Mesendoderm (in vitro differentiated cells): ENCODE data around the gene CBLN2. TPM values are rescaled to one million over a fixed set of nuclear protein-coding genes. Genes with fewer than 3 reads are reported as not detected.

ENCODE experiments used
- DNase-seq: peaks from one replicate; pipeline ENCODE4 v3.0.0; 2013
- H2AK5ac ChIP-seq: 2 replicates; pipeline ENCODE4 v1.6.1; 2013; ENCODE audit warnings: low read length, inconsistent platforms
- H2BK120ac ChIP-seq: 2 replicates; pipeline ENCODE4 v1.6.1; 2013; ENCODE audit warnings: low read depth, mild to moderate bottlenecking, low read length, moderate library complexity, mixed read lengths
- H2BK15ac ChIP-seq: replicated peaks from 2 replicates; pipeline ENCODE4 v1.6.1; 2013; ENCODE audit warnings: low read depth, mild to moderate bottlenecking, moderate library complexity
- H2BK5ac ChIP-seq: 2 replicates; pipeline ENCODE4 v1.6.1; 2013; ENCODE audit warnings: low read length, inconsistent platforms
- H3K18ac ChIP-seq: 2 replicates; pipeline ENCODE4 v1.6.1; 2013; ENCODE audit warnings: mild to moderate bottlenecking, low read length, mixed read lengths
- H3K23ac ChIP-seq: one replicate; pipeline ENCODE4 v1.6.1; 2013; ENCODE audit warnings: low read length
- H3K27ac ChIP-seq: 2 replicates; pipeline ENCODE4 v1.5.1; 2013; ENCODE audit warnings: low read depth, mild to moderate bottlenecking, inconsistent platforms, low read length, moderate library complexity
- H3K27me3 ChIP-seq: 2 replicates; pipeline ENCODE4 v1.6.1; 2013; ENCODE audit warnings: low read length, control low read depth, mild to moderate bottlenecking, inconsistent platforms; ENCODE audit not compliant: insufficient read depth, poor library complexity
- H3K36me3 ChIP-seq: 2 replicates; pipeline ENCODE4 v1.6.1; 2013; ENCODE audit warnings: low read length, inconsistent platforms; ENCODE audit not compliant: control insufficient read depth, insufficient read depth
- H3K4ac ChIP-seq: one replicate; pipeline ENCODE4 v1.6.1; 2013; ENCODE audit warnings: low read depth, mild to moderate bottlenecking, low read length, moderate library complexity
- H3K4me1 ChIP-seq: 2 replicates; pipeline ENCODE4 v1.6.1; 2013; ENCODE audit warnings: low read depth, low read length, inconsistent platforms; ENCODE audit not compliant: control insufficient read depth
- H3K4me2 ChIP-seq: 2 replicates; pipeline ENCODE4 v1.6.1; 2013; ENCODE audit warnings: low read length
- H3K4me3 ChIP-seq: 2 replicates; pipeline ENCODE4 v1.5.1; 2013; ENCODE audit warnings: mild to moderate bottlenecking, low read length
- H3K56ac ChIP-seq: one replicate; pipeline ENCODE4 v1.6.1; 2013; ENCODE audit warnings: low read length
- H3K79me1 ChIP-seq: 2 replicates; pipeline ENCODE4 v1.6.1; 2013; ENCODE audit warnings: low read length, inconsistent platforms
- H3K79me2 ChIP-seq: 2 replicates; pipeline ENCODE4 v1.6.1; 2013; ENCODE audit warnings: mild to moderate bottlenecking, low read length; ENCODE audit not compliant: control insufficient read depth, insufficient read depth
- H3K9ac ChIP-seq: 2 replicates; pipeline ENCODE4 v1.6.1; 2013; ENCODE audit warnings: low read length, inconsistent platforms
- H4K5ac ChIP-seq: one replicate; pipeline ENCODE4 v1.6.1; 2013; ENCODE audit warnings: low read length
- H4K8ac ChIP-seq: one replicate; pipeline ENCODE4 v1.6.1; 2013; ENCODE audit warnings: low read depth, mild to moderate bottlenecking, control low read depth, low read length, moderate library complexity
- WGBS: extraction: QIAGEN DNeasy Blood & Tissue Kit; methylation state at CpG from one replicate; pipeline ENCODE4 v1.1.7; 2013; ENCODE audit warnings: low lambda C conversion rate, missing lambda C conversion rate; ENCODE audit not compliant: insufficient coverage; ENCODE audit errors: extremely low coverage; 5-methylcytosine and 5-hydroxymethylcytosine counted together
- polyA plus RNA-seq, 2 experiments: library from polyadenylated mRNA; stranded (reverse); fragments of 200-250 nt; gene quantifications; one replicate each; pipeline ENCODE4 v1.2.3, GENCODE V29; 2013

The CBLN2 gene
- polyA plus RNA-seq (2013, experiment 1 of 2) = not detected
- polyA plus RNA-seq (2013, experiment 2 of 2) = not detected

- peak; percentile 72 for DNase-seq
- Histone ChIP-seq H3K27me3 (peaks cover 31% of the 10 kb centered on the region), H3K4ac (no peak within 1 kb of the TSS), H2BK5ac (no peak within 1 kb of the TSS), H3K23ac (no peak within 1 kb of the TSS), H2AK5ac (no peak within 1 kb of the TSS), H3K79me2 (no peaks in the 10 kb centered on the region), H3K4me1 (no peaks in the 10 kb centered on the region), H4K8ac (no peak within 1 kb of the TSS), H2BK15ac (no peak within 1 kb of the TSS), H3K4me3 (no peak within 1 kb of the TSS), H3K4me2 (peak within 1 kb of the TSS; percentile 42), H2BK120ac (no peak within 1 kb of the TSS), H4K5ac (no peak within 1 kb of the TSS), H3K79me1 (no peaks in the 10 kb centered on the region), H3K36me3 (no peaks in the 10 kb centered on the region), H3K27ac (no peak within 1 kb of the TSS), H3K9ac (no peak within 1 kb of the TSS), H3K18ac (no peak within 1 kb of the TSS), H3K56ac (peak within 1 kb of the TSS; percentile 34)
- WGBS = no CpG with 5 or more reads among the region's 44 CpGs
Observed at GRCh38 chr18:72544092-72544886, at the start of gene CBLN2. Gene CBLN2 (minus strand): TSS chr18:72544342. CDS start chr18:72542160, 2,182 bp downstream.

GRCh38 chr18:72588360-72588759 lies 44.2 kb upstream of the CBLN2 start:
- no peak overlapping the region for H2BK15ac ChIP-seq
- no peak overlapping the region for H4K5ac ChIP-seq
- H3K56ac ChIP-seq = no peak overlapping the region
- no peak overlapping the region for H3K4ac ChIP-seq
- H3K9ac ChIP-seq = no peak overlapping the region
- H3K79me2 ChIP-seq = no peaks in the 10 kb centered on the region
- H3K4me1 ChIP-seq = peaks cover 4% of the 10 kb centered on the region
- peak overlapping the region; percentile 25 for H2BK5ac ChIP-seq
- peak; percentile 18 for DNase-seq
- H3K18ac ChIP-seq = no peak overlapping the region
- H2BK120ac ChIP-seq = no peak overlapping the region
- no peak overlapping the region for H3K4me3 ChIP-seq
- H3K4me2 ChIP-seq = no peak overlapping the region
- WGBS = no CpG with 5 or more reads among the region's 5 CpGs
- no peaks in the 10 kb centered on the region for H3K36me3 ChIP-seq
- H3K23ac ChIP-seq = no peak overlapping the region
- H2AK5ac ChIP-seq = no peak overlapping the region
- no peak overlapping the region for H4K8ac ChIP-seq
- no peak overlapping the region for H3K27ac ChIP-seq
- H3K27me3 ChIP-seq = no peaks in the 10 kb centered on the region
- no peaks in the 10 kb centered on the region for H3K79me1 ChIP-seq

GRCh38 chr18:72584787-72585186 lies 40.6 kb upstream of the CBLN2 start:
- no peak overlapping the region for H3K4me2 ChIP-seq
- no CpG with 5 or more reads among the region's 3 CpGs for WGBS
- H3K4me1 ChIP-seq = peaks cover 4% of the 10 kb centered on the region
- no peak overlapping the region for H3K56ac ChIP-seq
- no peaks in the 10 kb centered on the region for H3K27me3 ChIP-seq
- no peak overlapping the region for H3K4me3 ChIP-seq
- H4K8ac ChIP-seq = no peak overlapping the region
- no peak overlapping the region for H3K27ac ChIP-seq
- DNase-seq = no peak
- H2BK120ac ChIP-seq = no peak overlapping the region
- H3K79me2 ChIP-seq = no peaks in the 10 kb centered on the region
- no peak overlapping the region for H3K4ac ChIP-seq
- H3K18ac ChIP-seq = no peak overlapping the region
- peak overlapping the region; percentile 69 for H3K23ac ChIP-seq
- no peaks in the 10 kb centered on the region for H3K79me1 ChIP-seq
- H2AK5ac ChIP-seq = no peak overlapping the region
- H3K36me3 ChIP-seq = no peaks in the 10 kb centered on the region
- no peak overlapping the region for H4K5ac ChIP-seq
- no peak overlapping the region for H2BK5ac ChIP-seq
- no peak overlapping the region for H2BK15ac ChIP-seq
- H3K9ac ChIP-seq = no peak overlapping the region

- H3K79me2 ChIP-seq = no peaks in the 10 kb centered on the region
- no peak overlapping the region for H3K4me3 ChIP-seq
- H3K23ac ChIP-seq = no peak overlapping the region
- no peak overlapping the region for H2BK5ac ChIP-seq
- H4K8ac ChIP-seq = no peak overlapping the region
- H3K4me2 ChIP-seq = no peak overlapping the region
- no peak overlapping the region for H3K4ac ChIP-seq
- H3K18ac ChIP-seq = no peak overlapping the region
- H3K9ac ChIP-seq = no peak overlapping the region
- H3K4me1 ChIP-seq = no peaks in the 10 kb centered on the region
- no peak overlapping the region for H2BK120ac ChIP-seq
- WGBS = no CpG with 5 or more reads among the region's 3 CpGs
- H3K27ac ChIP-seq = no peak overlapping the region
- H3K79me1 ChIP-seq = no peaks in the 10 kb centered on the region
- no peak overlapping the region for H3K56ac ChIP-seq
- H2AK5ac ChIP-seq = no peak overlapping the region
- no peaks in the 10 kb centered on the region for H3K36me3 ChIP-seq
- H2BK15ac ChIP-seq = no peak overlapping the region
- H4K5ac ChIP-seq = no peak overlapping the region
- H3K27me3 ChIP-seq = no peaks in the 10 kb centered on the region
- no peak for DNase-seq
Observed at GRCh38 chr18:72581976-72582375, 37.8 kb upstream of the CBLN2 start.

- H3K4me1 ChIP-seq = no peaks in the 10 kb centered on the region
- no peak overlapping the region for H3K56ac ChIP-seq
- no peaks in the 10 kb centered on the region for H3K79me1 ChIP-seq
- H3K79me2 ChIP-seq = no peaks in the 10 kb centered on the region
- no peak overlapping the region for H3K9ac ChIP-seq
- H3K4me3 ChIP-seq = no peak overlapping the region
- H4K5ac ChIP-seq = no peak overlapping the region
- H4K8ac ChIP-seq = no peak overlapping the region
- no peaks in the 10 kb centered on the region for H3K27me3 ChIP-seq
- H2BK120ac ChIP-seq = no peak overlapping the region
- H3K23ac ChIP-seq = no peak overlapping the region
- no peak for DNase-seq
- no peaks in the 10 kb centered on the region for H3K36me3 ChIP-seq
- H3K4me2 ChIP-seq = no peak overlapping the region
- H3K27ac ChIP-seq = no peak overlapping the region
- no peak overlapping the region for H3K4ac ChIP-seq
- H3K18ac ChIP-seq = no peak overlapping the region
- H2BK15ac ChIP-seq = no peak overlapping the region
- WGBS = no CpG with 5 or more reads among the region's 2 CpGs
- no peak overlapping the region for H2BK5ac ChIP-seq
- no peak overlapping the region for H2AK5ac ChIP-seq
Observed at GRCh38 chr18:72572896-72573295, 28.8 kb upstream of the CBLN2 start.

- Histone ChIP-seq H4K8ac (no peak overlapping the region), H4K5ac (no peak overlapping the region), H3K36me3 (no peaks in the 10 kb centered on the region), H3K4me3 (no peak overlapping the region), H3K79me2 (no peaks in the 10 kb centered on the region), H2BK15ac (no peak overlapping the region), H3K9ac (no peak overlapping the region), H3K4ac (no peak overlapping the region), H3K4me1 (no peaks in the 10 kb centered on the region), H2AK5ac (no peak overlapping the region), H3K4me2 (no peak overlapping the region), H3K23ac (no peak overlapping the region), H3K56ac (no peak overlapping the region), H3K79me1 (no peaks in the 10 kb centered on the region), H3K27me3 (no peaks in the 10 kb centered on the region), H2BK5ac (no peak overlapping the region), H3K18ac (no peak overlapping the region), H3K27ac (no peak overlapping the region), H2BK120ac (no peak overlapping the region)
- no peak for DNase-seq
- WGBS = no CpG with 5 or more reads among the region's 3 CpGs
Observed at GRCh38 chr18:72566290-72566689, 22.1 kb upstream of the CBLN2 start.
